ACC112 (cell line): Measurements from ENCODE around the gene CNR1.
A peak's percentile ranks its signal among the peaks of the same experiment; 100 is the strongest.
"Not testable (repeated sequence)": the region's sequence is repeated elsewhere in the genome, so short reads cannot be mapped to it uniquely, and the experiment has no call there.

Experiments used
- H2AFZ ChIP-seq: fragments of 200-600 bp; sonication (generic); one replicate; pipeline ENCODE4 v1.6.0; 2017; ENCODE audit warnings: antibody characterized with exemption, low read length; ENCODE audit not compliant: unreplicated experiment
- H3K27ac ChIP-seq: fragments of 200-600 bp; sonication (generic); 2 replicates; pipeline ENCODE4 v1.5.1; 2014; ENCODE audit warnings: low read depth, mild to moderate bottlenecking, antibody characterized with exemption, low read length, moderate library complexity
- H3K27me3 ChIP-seq: fragments of 200-600 bp; sonication (generic); 2 replicates; pipeline ENCODE4 v1.6.1; 2014; ENCODE audit warnings: mild to moderate bottlenecking, antibody characterized with exemption, low read length, moderate library complexity, mixed read lengths; ENCODE audit not compliant: insufficient read depth
- H3K36me3 ChIP-seq: fragments of 200-600 bp; sonication (generic); 2 replicates; pipeline ENCODE4 v1.6.1; 2016; ENCODE audit warnings: mild to moderate bottlenecking, antibody characterized with exemption, low read length, moderate library complexity, mixed read lengths; ENCODE audit not compliant: insufficient read depth
- H3K4me1 ChIP-seq: fragments of 200-600 bp; sonication (generic); one replicate; pipeline ENCODE4 v1.6.1; 2016; ENCODE audit warnings: low read length, mixed read lengths; ENCODE audit not compliant: insufficient read depth, unreplicated experiment, control insufficient read depth
- H3K4me3 ChIP-seq: fragments of 200-600 bp; sonication (generic); 2 replicates; pipeline ENCODE4 v1.5.1; 2014; ENCODE audit warnings: mild to moderate bottlenecking, low read depth, low read length
- H3K79me2 ChIP-seq: fragments of 200-600 bp; sonication (generic); one replicate; pipeline ENCODE4 v1.6.0; 2016; ENCODE audit warnings: low read length; ENCODE audit not compliant: control insufficient read depth, unreplicated experiment, insufficient read depth

Gene CNR1

GRCh38 chr6:88165844-88166492 is at the start of gene CNR1:
Gene CNR1, minus strand, starts transcription at chr6:88166347. Its CDS starts 21,073 bp downstream, at chr6:88145274.
- no peaks in the 10 kb centered on the region for H3K36me3 ChIP-seq
- H3K4me1 ChIP-seq: peaks cover 19% of the 10 kb centered on the region
- H3K27me3 ChIP-seq: peaks cover 15% of the 10 kb centered on the region; the same call in 1 of the 2 replicates
- peak within 1 kb of the TSS; percentile 92 for H3K4me3 ChIP-seq
- H3K27ac ChIP-seq: peak within 1 kb of the TSS; percentile 38; the same call in 1 of the 2 replicates
- peaks cover 41% of the 10 kb centered on the region for H3K79me2 ChIP-seq
- peak within 1 kb of the TSS; percentile 84 for H2AFZ ChIP-seq

GRCh38 chr6:88211446-88211845 is 45.3 kb upstream of the CNR1 start:
- no peak overlapping the region for H3K27ac ChIP-seq
- H2AFZ ChIP-seq: no peak overlapping the region
- H3K79me2 ChIP-seq: no peaks in the 10 kb centered on the region
- H3K36me3 ChIP-seq: no peaks in the 10 kb centered on the region
- no peak overlapping the region for H3K4me3 ChIP-seq
- H3K27me3 ChIP-seq: no peaks in the 10 kb centered on the region
- H3K4me1 ChIP-seq: no peaks in the 10 kb centered on the region

GRCh38 chr6:88209301-88209700 is 43.2 kb upstream of the CNR1 start:
- Histone ChIP-seq H3K27ac (no peak overlapping the region), H3K36me3 (no peaks in the 10 kb centered on the region), H2AFZ (no peak overlapping the region), H3K27me3 (no peaks in the 10 kb centered on the region), H3K79me2 (no peaks in the 10 kb centered on the region), H3K4me1 (no peaks in the 10 kb centered on the region), H3K4me3 (no peak overlapping the region)

GRCh38 chr6:88208726-88209125 is 42.6 kb upstream of the CNR1 start:
- no peak overlapping the region for H3K27ac ChIP-seq
- H3K4me3 ChIP-seq: no peak overlapping the region
- no peak overlapping the region for H2AFZ ChIP-seq
- H3K79me2 ChIP-seq: no peaks in the 10 kb centered on the region
- H3K4me1 ChIP-seq: no peaks in the 10 kb centered on the region
- H3K36me3 ChIP-seq: no peaks in the 10 kb centered on the region
- H3K27me3 ChIP-seq: no peaks in the 10 kb centered on the region

GRCh38 chr6:88201734-88202133 is 35.6 kb upstream of the CNR1 start:
- not testable (repeated sequence) for H3K27ac ChIP-seq, H3K4me3 ChIP-seq, H2AFZ ChIP-seq, H3K79me2 ChIP-seq, H3K27me3 ChIP-seq, H3K36me3 ChIP-seq, H3K4me1 ChIP-seq

- Histone ChIP-seq H3K36me3 (no peaks in the 10 kb centered on the region), H3K4me3 (no peak overlapping the region), H3K27ac (no peak overlapping the region), H3K4me1 (no peaks in the 10 kb centered on the region), H3K79me2 (no peaks in the 10 kb centered on the region), H2AFZ (no peak overlapping the region), H3K27me3 (no peaks in the 10 kb centered on the region)
Measured at GRCh38 chr6:88184921-88185320, 18.8 kb upstream of the CNR1 start.

GRCh38 chr6:88183471-88183870 is 17.3 kb upstream of the CNR1 start:
- Histone ChIP-seq H3K36me3 (no peaks in the 10 kb centered on the region), H3K27ac (no peak overlapping the region)

GRCh38 chr6:88179692-88180091 is 13.5 kb upstream of the CNR1 start:
- H3K4me3 ChIP-seq: no peak overlapping the region
- H3K27me3 ChIP-seq: no peaks in the 10 kb centered on the region

More at GRCh38 chr6:88183471-88183870, 17.3 kb upstream of the CNR1 start:
- H3K4me3 ChIP-seq: no peak overlapping the region
- H3K27me3 ChIP-seq: no peaks in the 10 kb centered on the region
- H3K79me2 ChIP-seq: no peaks in the 10 kb centered on the region
- no peak overlapping the region for H2AFZ ChIP-seq
- H3K4me1 ChIP-seq: peaks cover 4% of the 10 kb centered on the region

GRCh38 chr6:88177961-88178464 is 11.9 kb upstream of the CNR1 start:
- no peak overlapping the region for H3K27ac ChIP-seq

More at GRCh38 chr6:88179692-88180091, 13.5 kb upstream of the CNR1 start:
- no peaks in the 10 kb centered on the region for H3K79me2 ChIP-seq
- H2AFZ ChIP-seq: no peak overlapping the region
- H3K27ac ChIP-seq: no peak overlapping the region
- no peaks in the 10 kb centered on the region for H3K36me3 ChIP-seq
- H3K4me1 ChIP-seq: peaks cover 11% of the 10 kb centered on the region

GRCh38 chr6:88174906-88175305 is 8.8 kb upstream of the CNR1 start:
- Histone ChIP-seq H3K4me3 (no peak overlapping the region), H3K4me1 (peaks cover 11% of the 10 kb centered on the region), H3K36me3 (no peaks in the 10 kb centered on the region), H2AFZ (no peak overlapping the region), H3K27me3 (no peaks in the 10 kb centered on the region), H3K79me2 (no peaks in the 10 kb centered on the region), H3K27ac (no peak overlapping the region)

More at GRCh38 chr6:88177961-88178464, 11.9 kb upstream of the CNR1 start:
- Histone ChIP-seq H3K4me3 (no peak overlapping the region), H3K36me3 (no peaks in the 10 kb centered on the region), H3K4me1 (peaks cover 11% of the 10 kb centered on the region), H3K79me2 (no peaks in the 10 kb centered on the region), H3K27me3 (no peaks in the 10 kb centered on the region), H2AFZ (no peak overlapping the region)

- Histone ChIP-seq H3K27ac (no peak overlapping the region), H3K36me3 (no peaks in the 10 kb centered on the region), H2AFZ (no peak overlapping the region), H3K79me2 (no peaks in the 10 kb centered on the region), H3K4me1 (no peaks in the 10 kb centered on the region), H3K4me3 (no peak overlapping the region), H3K27me3 (peaks cover 15% of the 10 kb centered on the region; the same call in 1 of the 2 replicates)
Measured at GRCh38 chr6:88171312-88171711, 5.2 kb upstream of the CNR1 start.
